GM12892 (cell line): ENCODE results near the gene EXOC3L4.

Experiments used
- POLR2A ChIP-seq: IDR thresholded peaks from 2 replicates; pipeline ENCODE4 v1.6.1; 2011; ENCODE audit warnings: low read depth, low read length, control low read depth
- POLR2AphosphoS5 ChIP-seq: IDR thresholded peaks from 2 replicates; pipeline ENCODE4 v1.6.1; 2011; ENCODE audit warnings: low read depth, low read length, control low read depth
- TAF1 ChIP-seq: IDR thresholded peaks from 2 replicates; pipeline ENCODE4 v1.6.1; 2011; ENCODE audit warnings: low read depth, mild to moderate bottlenecking, control low read depth, low read length, borderline replicate concordance

DNA sequence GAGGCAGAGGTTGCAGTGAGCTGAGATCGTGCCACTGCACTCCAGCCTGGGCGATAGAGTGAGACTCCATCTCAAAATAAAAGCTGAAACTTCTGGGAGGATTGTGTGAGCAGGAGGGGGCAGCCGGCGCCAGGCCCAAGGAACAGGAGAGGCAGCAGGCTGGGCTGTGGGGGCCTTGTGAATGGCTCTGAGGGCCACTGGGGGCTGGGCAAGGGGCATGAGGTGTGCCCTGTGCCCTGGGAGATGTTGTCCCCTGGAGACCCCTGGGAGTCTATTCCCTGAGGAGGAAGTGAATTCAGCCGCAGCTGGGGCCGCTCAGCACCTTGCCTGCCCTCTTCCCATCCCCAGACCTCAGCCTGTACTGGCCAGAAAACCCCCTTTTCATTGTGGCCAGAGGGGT lies 5.6 kb upstream of the EXOC3L4 start:
- TF ChIP-seq POLR2AphosphoS5 (no peak), POLR2A (no peak), TAF1 (no peak)
